B cell (primary cell): ENCODE measurements around the gene GIPC3. TPM values are rescaled to one million over a fixed set of nuclear protein-coding genes. Genes with fewer than 3 reads are reported as not detected.

ENCODE experiments used
- ATAC-seq: fragments of 200-7000 bp; cut with Tn5 transposase; one replicate; pipeline ENCODE4 v1.10.0; 2021; ENCODE audit warnings: low read depth, mild to moderate bottlenecking, moderate number of reproducible peaks, moderate library complexity
- CTCF ChIA-PET: fragments of 350-600 bp; sonication (Branson Sonifier 250); formaldehyde crosslinking; loops from one replicate; lab custom pipeline; 2021; ENCODE audit warnings: antibody characterized with exemption, inconsistent platforms; lab: Charles Lee
- POLR2A ChIA-PET: fragments of 350-600 bp; sonication (Branson Sonifier 250); formaldehyde crosslinking; loops from one replicate; lab custom pipeline; 2021; ENCODE audit warnings: antibody characterized with exemption; lab: Charles Lee
- DNase-seq: peaks from one replicate; pipeline ENCODE4 v3.0.0; 2013
- H2AFZ ChIP-seq: 2 replicates; pipeline ENCODE4 v1.6.1; 2012; ENCODE audit warnings: mild to moderate bottlenecking, low read depth, low read length; ENCODE audit not compliant: insufficient read depth, poor library complexity, severe bottlenecking
- H3K27ac ChIP-seq, 2 donors: 1 replicate in 1 of 2; 2 replicates in 1 of 2; pipeline ENCODE4 v1.5.1; 2012 to 2013; ENCODE audit warnings: low read length in 2 of 2, mild to moderate bottlenecking in 2 of 2, moderate library complexity in 1 of 2
- H3K27me3 ChIP-seq, 4 experiments: fragments of 200-600 bp in 1 of 4; sonication (generic) in 1 of 4; replicated peaks in 1 of 4; 1 replicate in 2 of 4; 2 replicates in 2 of 4; pipeline versions ENCODE4 v1.6.1 to v1.7.0; 2013 to 2016; ENCODE audit warnings: low read length in 3 of 4, mild to moderate bottlenecking in 2 of 4, mixed read lengths in 1 of 4, moderate library complexity in 1 of 4; ENCODE audit not compliant: insufficient read depth in 4 of 4, control insufficient read depth in 3 of 4; ENCODE audit errors: control extremely low read depth in 1 of 4
- H3K36me3 ChIP-seq, 2 experiments: replicated peaks in 1 of 2; 1 replicate in 1 of 2; 2 replicates in 1 of 2; pipeline versions ENCODE4 v1.6.1 to v1.7.1; 2013; ENCODE audit warnings: low read length in 1 of 2; ENCODE audit not compliant: insufficient read depth in 2 of 2, control insufficient read depth in 1 of 2; ENCODE audit errors: control extremely low read depth in 1 of 2, extremely low read depth in 1 of 2
- H3K4me1 ChIP-seq, 2 donors: fragments of 200-600 bp in 1 of 2; sonication (generic) in 1 of 2; 1 replicate in 1 of 2; 2 replicates in 1 of 2; pipeline versions ENCODE4 v1.5.1 to v1.6.1; 2013 to 2017; ENCODE audit warnings: low read length in 2 of 2; ENCODE audit not compliant: control insufficient read depth in 2 of 2, insufficient read depth in 2 of 2
- H3K4me2 ChIP-seq: replicated peaks from 2 replicates; pipeline ENCODE3; 2012; ENCODE audit warnings: mild to moderate bottlenecking, low read depth, low read length; ENCODE audit not compliant: poor library complexity, severe bottlenecking
- H3K4me3 ChIP-seq, 5 experiments: fragments of 200-600 bp in 1 of 5; sonication (generic) in 1 of 5; 1 replicate in 3 of 5; 2 replicates in 2 of 5; pipeline versions ENCODE4 v1.5.1 to v1.7.0; 2011 to 2016; ENCODE audit warnings: low read length in 4 of 5, mild to moderate bottlenecking in 4 of 5, low read depth in 2 of 5, control low read depth in 1 of 5, moderate library complexity in 1 of 5; ENCODE audit not compliant: insufficient read depth in 1 of 5; ENCODE audit errors: control extremely low read depth in 1 of 5, extremely low read depth in 1 of 5
- H3K79me2 ChIP-seq: fragments of 200-600 bp; sonication (generic); one replicate; pipeline ENCODE4 v1.6.0; 2016; ENCODE audit warnings: low read length; ENCODE audit not compliant: control insufficient read depth, insufficient read depth
- H3K9ac ChIP-seq: fragments of 200-600 bp; sonication (generic); 2 replicates; pipeline ENCODE4 v1.6.1; 2017; ENCODE audit warnings: mild to moderate bottlenecking, low read length, moderate library complexity
- H3K9me3 ChIP-seq, 3 donors: one replicate each; pipeline versions ENCODE4 v1.6.1 to v1.7.1; 2013; ENCODE audit warnings: low read length in 2 of 3; ENCODE audit not compliant: control insufficient read depth in 2 of 3, insufficient read depth in 1 of 3; ENCODE audit errors: control extremely low read depth in 1 of 3
- H4K20me1 ChIP-seq: 2 replicates; pipeline ENCODE4 v1.6.0; 2012; ENCODE audit warnings: mild to moderate bottlenecking, low read length; ENCODE audit not compliant: insufficient read depth, control insufficient read depth, poor library complexity, severe bottlenecking
- H3K27ac Mint-ChIP-seq: one replicate; pipeline ENCODE4 v1.8.0; 2021; ENCODE audit warnings: mixed read lengths
- H3K27me3 Mint-ChIP-seq: one replicate; pipeline ENCODE4 v1.8.0; 2021; ENCODE audit warnings: mixed read lengths
- H3K4me1 Mint-ChIP-seq: one replicate; pipeline ENCODE4 v1.8.0; 2021; ENCODE audit warnings: mixed read lengths
- H3K4me3 Mint-ChIP-seq: one replicate; pipeline ENCODE4 v1.8.0; 2021; ENCODE audit warnings: mixed read lengths
- H3K9me3 Mint-ChIP-seq: one replicate; pipeline ENCODE4 v1.8.0; 2022; ENCODE audit warnings: mixed read lengths; ENCODE audit not compliant: insufficient read depth
- CTCF ChIP-seq: fragments of 200-600 bp; IDR thresholded peaks from one replicate; pipeline ENCODE4 v1.8.0; 2022; ENCODE audit warnings: antibody characterized with exemption, mild to moderate bottlenecking
- EZH2 ChIP-seq: IDR thresholded peaks from 2 replicates; pipeline ENCODE4 v1.6.1; 2012; ENCODE audit warnings: borderline replicate concordance, low read depth, mild to moderate bottlenecking, moderate library complexity, low read length; ENCODE audit not compliant: insufficient read depth, poor library complexity, severe bottlenecking
- WGBS: methylation state at CpG from one replicate; pipeline ENCODE4 v1.1.5; 2013; ENCODE audit warnings: missing lambda C conversion rate; ENCODE audit not compliant: insufficient coverage; 5-methylcytosine and 5-hydroxymethylcytosine counted together
- intact Hi-C: fragments of 100-400 bp; cut with micrococcal nuclease; formaldehyde crosslinking; loops from one replicate; pipeline ENCODE4 v1.10.0; 2022
- polyA plus RNA-seq: library from polyadenylated mRNA; depleted of rRNA; stranded (reverse); fragments of >200 nt; gene quantifications from 2 replicates; pipeline ENCODE4 v1.2.3, GENCODE V29; 2012
- total RNA-seq, 2 donors: library from RNA; stranded (reverse); fragments of 120-200 nt in 1 of 2; gene quantifications; 1 replicate in 1 of 2; 2 replicates in 1 of 2; pipeline versions ENCODE4 v1.2.3 to v1.2.4, GENCODE V29; 2013 to 2022

GIPC3 gene
- total and polyA plus RNA-seq, 2 donors (not counting 1 experiment from before 2014, with no cell fraction given) = 0.47 to 0.48 TPM

GRCh38 chr19:3589949-3590348, 4.7 kb downstream of the GIPC3 start:
- no peak overlapping the region for H2AFZ ChIP-seq
- Mint-ChIP-seq H3K27ac (no peak overlapping the region), H3K4me1 (no peaks in the 10 kb centered on the region), H3K9me3 (no peaks in the 10 kb centered on the region), H3K4me3 (no peak overlapping the region), H3K27me3 (no peaks in the 10 kb centered on the region)
- peaks cover 8 to 12% of the 10 kb centered on the region in 2 donors for H3K4me1 ChIP-seq
- peaks cover 0 to 23% (median 0%) of the 10 kb centered on the region in 3 donors for H3K9me3 ChIP-seq
- peaks cover 0 to 11% (median 6%) of the 10 kb centered on the region in 4 experiments for H3K27me3 ChIP-seq
- H4K20me1 ChIP-seq = no peaks in the 10 kb centered on the region
- WGBS = over 99% methylated on average over 22 of the region's 22 CpGs
- intact Hi-C loops = loop anchor here (5.0 kb wide), 1 partner anchor 117 kb away; the partner anchor contains the start of gene TJP3
- H3K79me2 ChIP-seq = no peaks in the 10 kb centered on the region
- no peak overlapping the region for H3K27ac ChIP-seq
- no peak for TF ChIP-seq EZH2
- TF ChIP-seq CTCF = no peak
- ChIA-PET POLR2A (interaction anchor here (0.6 kb wide), 1 partner anchor 1919 kb away, joined by 3 read pairs; no protein-coding TSS in a partner anchor), CTCF (interaction anchor here (0.7 to 2.6 kb wide), 2 partner anchors 8 to 43 kb away, joined by 3 to 9 read pairs; no protein-coding TSS in a partner anchor)
- DNase-seq (no peak), ATAC-seq (no peak)
- H3K36me3 ChIP-seq = no peaks in the 10 kb centered on the region
- H3K4me3 ChIP-seq = no peak overlapping the region
- no peak overlapping the region for H3K9ac ChIP-seq
- no peak overlapping the region for H3K4me2 ChIP-seq

DNA sequence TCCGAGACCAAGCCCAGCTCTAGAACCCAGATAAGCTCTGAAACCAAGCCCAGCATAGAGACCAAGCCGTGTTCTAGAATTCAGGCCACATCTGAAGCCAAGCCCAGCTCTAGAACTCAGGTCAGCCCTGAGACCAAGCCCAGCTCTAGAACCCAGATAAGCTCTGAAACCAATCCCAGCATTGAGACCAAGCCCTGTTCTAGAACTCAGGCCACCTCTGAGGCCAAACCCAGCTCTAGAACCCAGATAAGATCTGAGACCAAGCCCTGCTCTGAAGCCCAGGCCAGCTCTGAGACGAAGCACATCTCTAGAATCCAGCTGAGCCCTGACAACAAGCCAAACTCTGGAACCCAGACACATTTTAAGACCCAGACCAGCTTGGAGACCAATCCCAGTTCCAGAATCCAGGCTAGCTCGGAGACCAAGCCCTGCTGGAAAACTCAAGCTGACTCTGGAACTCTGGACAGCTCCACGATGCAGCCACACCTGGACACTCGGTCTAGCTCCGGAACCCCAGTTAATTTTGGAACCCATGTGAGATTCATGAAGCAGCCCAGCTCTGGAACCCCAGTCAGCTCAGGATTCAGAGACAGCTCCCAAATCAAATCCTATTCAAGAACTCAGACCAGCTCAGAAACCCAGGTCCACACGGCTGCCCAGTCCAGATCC, 5.8 kb downstream of the GIPC3 start:
- Histone ChIP-seq H3K4me2 (no peak overlapping the region), H3K27ac (no peak overlapping the region), H3K9me3 (peaks cover 0 to 19% (median 0%) of the 10 kb centered on the region in 3 donors), H3K27me3 (peaks cover 0 to 3% (median under 1%) of the 10 kb centered on the region in 4 experiments), H3K36me3 (no peaks in the 10 kb centered on the region), H2AFZ (no peak overlapping the region), H3K79me2 (no peaks in the 10 kb centered on the region), H3K9ac (no peak overlapping the region), H3K4me3 (no peak overlapping the region), H4K20me1 (no peaks in the 10 kb centered on the region), H3K4me1 (peaks cover 0 to 3% of the 10 kb centered on the region in 2 donors)
- Mint-ChIP-seq H3K27ac (no peak overlapping the region), H3K27me3 (no peaks in the 10 kb centered on the region), H3K9me3 (no peaks in the 10 kb centered on the region), H3K4me3 (no peak overlapping the region), H3K4me1 (no peaks in the 10 kb centered on the region)
- DNase-seq (no peak), ATAC-seq (no peak)
- POLR2A ChIA-PET = interaction anchor here (0.5 kb wide), 2 partner anchors 10 to 39 kb away, joined by 3 read pairs; no protein-coding TSS in a partner anchor
- 93% methylated on average over 8 of the region's 8 CpGs for WGBS
- CTCF ChIA-PET = interaction anchor here (0.6 to 2.6 kb wide), 8 partner anchors 9 to 641 kb away, joined by 3 to 9 read pairs (median 4); no protein-coding TSS in a partner anchor
- TF ChIP-seq EZH2 = no peak
- intact Hi-C loops = no loop called here
